Measurements from ENCODE around the gene TMEM198.

DNA sequence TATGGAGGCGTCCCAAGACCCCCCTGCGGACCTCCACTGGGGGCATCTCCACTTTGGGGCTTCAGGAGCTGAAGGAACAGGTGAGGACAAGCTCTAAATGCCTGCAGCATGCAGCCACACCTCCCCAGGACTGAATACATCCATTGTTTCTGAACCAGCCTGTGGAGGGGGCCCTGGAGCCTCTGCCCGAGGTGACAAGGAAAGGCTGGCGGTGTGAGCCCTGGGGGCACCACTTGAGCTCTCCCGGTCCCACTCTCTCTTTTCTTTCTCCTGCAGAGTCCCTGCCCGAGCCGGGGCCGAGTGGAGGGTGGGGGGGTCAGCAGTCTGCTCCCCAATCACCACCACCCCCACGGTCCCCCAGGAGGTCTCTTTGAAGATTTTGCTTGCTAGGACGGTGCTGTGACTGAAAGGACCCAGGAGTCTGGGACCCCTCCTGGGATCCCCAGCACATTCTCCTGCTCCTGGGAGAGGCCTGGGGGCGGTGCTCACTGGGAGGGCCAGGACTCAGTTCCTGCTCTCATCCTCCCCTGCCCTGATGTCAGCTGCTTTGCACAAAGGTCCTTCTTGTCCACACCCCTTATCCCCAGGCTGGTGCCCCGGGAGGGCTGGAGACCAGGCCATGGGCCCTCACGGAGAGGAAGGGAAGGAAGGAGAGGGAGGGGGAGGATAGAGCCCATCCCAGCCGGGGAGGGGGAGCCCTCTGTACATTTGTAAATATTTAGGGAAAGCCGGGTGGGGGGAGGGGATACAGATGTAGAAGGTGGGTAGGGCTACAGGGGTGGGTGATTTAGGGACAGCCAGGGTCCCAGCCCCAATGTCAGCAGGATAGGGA is 6.0 kb upstream of the TMEM198 start:
- TF ChIP-seq GATA2 (IDR thresholded peaks at IDR 0.05; ENCODE audit: low read depth, low read length) (no peak), GATA3 (IDR thresholded peaks at IDR 0.05; ENCODE audit: low read depth, low read length) (no peak)
